Measurements from ENCODE around the gene SPCS2. TPM values are rescaled to one million over a fixed set of nuclear protein-coding genes. Genes with fewer than 3 reads are reported as not detected.

Gene SPCS2
- total RNA-seq, 2 donors from 2014 or later: 26.7 to 62.3 TPM

DNA sequence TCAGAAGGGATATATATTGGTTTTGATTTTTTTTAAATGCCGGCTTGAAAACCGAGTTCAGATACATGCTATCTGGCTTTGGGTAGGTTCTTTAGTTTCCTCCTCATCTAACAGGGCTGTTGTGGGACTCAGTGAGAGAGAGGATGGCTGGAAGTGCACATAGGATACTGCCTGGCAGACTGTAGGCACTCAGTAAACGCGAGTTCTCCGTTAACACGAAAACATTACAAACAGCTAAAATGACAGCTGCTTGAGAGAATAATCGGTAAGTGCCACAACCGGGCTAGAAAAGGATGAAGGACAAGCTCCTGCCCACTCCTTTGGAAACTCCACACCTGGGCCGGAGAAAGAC lies 544 bp upstream of the SPCS2 start:
- no peak for ATAC-seq (ENCODE audit: insufficient number of reproducible peaks, low FRiP score, low read depth)
- Histone ChIP-seq H3K4me3 (peak overlapping the region; percentile 97), H3K36me3 (peaks cover 9% of the 10 kb centered on the region), H3K27me3 (replicated peaks; ENCODE audit: insufficient read depth) (no peaks in the 10 kb centered on the region), H3K27ac (peak overlapping the region in 1 of 2 donors; percentile 59), H3K9me3 (no peaks in the 10 kb centered on the region), H3K4me1 (ENCODE audit: control insufficient read depth in 1 of 2, low read depth in 2 of 2) (peaks cover 6 to 39% of the 10 kb centered on the region in 2 donors)
- no peak for DNase-seq (ENCODE audit: low spot score)
- TF ChIP-seq, protein P1, sequence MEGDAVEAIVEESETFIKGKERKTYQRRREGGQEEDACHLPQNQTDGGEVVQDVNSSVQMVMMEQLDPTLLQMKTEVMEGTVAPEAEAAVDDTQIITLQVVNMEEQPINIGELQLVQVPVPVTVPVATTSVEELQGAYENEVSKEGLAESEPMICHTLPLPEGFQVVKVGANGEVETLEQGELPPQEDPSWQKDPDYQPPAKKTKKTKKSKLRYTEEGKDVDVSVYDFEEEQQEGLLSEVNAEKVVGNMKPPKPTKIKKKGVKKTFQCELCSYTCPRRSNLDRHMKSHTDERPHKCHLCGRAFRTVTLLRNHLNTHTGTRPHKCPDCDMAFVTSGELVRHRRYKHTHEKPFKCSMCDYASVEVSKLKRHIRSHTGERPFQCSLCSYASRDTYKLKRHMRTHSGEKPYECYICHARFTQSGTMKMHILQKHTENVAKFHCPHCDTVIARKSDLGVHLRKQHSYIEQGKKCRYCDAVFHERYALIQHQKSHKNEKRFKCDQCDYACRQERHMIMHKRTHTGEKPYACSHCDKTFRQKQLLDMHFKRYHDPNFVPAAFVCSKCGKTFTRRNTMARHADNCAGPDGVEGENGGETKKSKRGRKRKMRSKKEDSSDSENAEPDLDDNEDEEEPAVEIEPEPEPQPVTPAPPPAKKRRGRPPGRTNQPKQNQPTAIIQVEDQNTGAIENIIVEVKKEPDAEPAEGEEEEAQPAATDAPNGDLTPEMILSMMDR (IDR thresholded peaks at IDR 0.05): no peak

DNA sequence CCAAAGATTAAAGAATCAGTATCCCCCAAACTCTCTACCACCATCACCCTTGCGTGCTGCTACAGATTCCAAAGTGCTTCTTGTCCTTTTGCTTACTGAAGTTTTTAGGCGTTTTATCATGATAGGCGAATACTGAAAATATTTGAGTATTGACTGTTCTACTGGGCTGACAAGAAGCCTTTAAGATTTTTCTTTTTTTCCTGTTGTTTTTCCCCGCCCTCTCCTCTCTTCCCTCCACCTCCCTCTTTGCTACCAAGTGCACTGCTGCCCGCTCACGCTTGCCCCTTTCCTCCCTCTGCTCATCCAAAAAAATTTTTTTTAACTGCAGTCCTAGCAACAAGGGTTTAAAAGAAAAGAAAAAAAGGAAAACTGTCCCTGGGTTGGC lies 679 bp downstream of the SPCS2 start:
- Histone ChIP-seq H3K27ac (peak overlapping the region; percentile 59 to 67), H3K9me3 (no peaks in the 10 kb centered on the region), H3K4me3 (peak overlapping the region; percentile 97), H3K36me3 (peaks cover 2% of the 10 kb centered on the region), H3K4me1 (ENCODE audit: control insufficient read depth in 1 of 2, low read depth in 2 of 2) (peaks cover 6 to 39% of the 10 kb centered on the region in 2 donors), H3K27me3 (replicated peaks; ENCODE audit: insufficient read depth) (no peaks in the 10 kb centered on the region)
- ATAC-seq (ENCODE audit: insufficient number of reproducible peaks, low FRiP score, low read depth) (no peak), DNase-seq (ENCODE audit: low spot score) (no peak)
- TF ChIP-seq, protein P1 (IDR thresholded peaks at IDR 0.05): no peak

DNA sequence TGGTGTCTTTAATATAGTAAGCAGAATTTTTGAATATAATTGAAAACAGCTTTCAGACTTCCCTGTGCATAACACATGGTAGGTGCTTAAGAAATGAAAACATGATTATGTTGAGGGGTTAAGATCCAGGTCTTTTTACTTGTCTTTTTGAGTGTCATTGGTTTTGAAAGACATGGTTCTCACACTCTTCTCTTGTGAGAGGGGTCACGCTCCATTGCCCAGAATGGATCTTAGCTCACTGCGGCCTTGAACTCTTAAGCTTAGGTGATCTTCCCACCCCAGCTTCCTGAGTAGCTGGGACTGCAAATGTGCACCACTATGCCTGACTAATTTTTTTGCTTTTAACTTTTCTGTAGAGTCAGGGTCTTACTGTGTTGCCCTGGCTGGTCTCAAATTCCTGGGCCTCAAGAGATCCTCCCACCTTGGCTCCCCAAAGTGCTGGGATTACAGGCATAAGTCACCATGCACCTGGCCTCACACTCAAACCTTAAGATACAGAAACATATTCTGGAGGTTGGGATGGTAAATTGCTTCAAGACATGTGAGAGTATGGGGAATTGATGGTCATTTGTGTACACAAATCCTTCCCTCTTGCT lies 1.4 kb downstream of the SPCS2 start:
- DNase-seq (ENCODE audit: low spot score) (no peak), ATAC-seq (ENCODE audit: insufficient number of reproducible peaks, low FRiP score, low read depth) (no peak)
- TF ChIP-seq, protein P1 (IDR thresholded peaks at IDR 0.05): no peak
- peak overlapping the region; percentile 97 for H3K4me3 ChIP-seq
- H3K27me3 ChIP-seq (replicated peaks; ENCODE audit: insufficient read depth): no peaks in the 10 kb centered on the region
- H3K27ac ChIP-seq: no peak overlapping the region
- H3K4me1 ChIP-seq (ENCODE audit: control insufficient read depth in 1 of 2, low read depth in 2 of 2): peaks cover 6 to 39% of the 10 kb centered on the region in 2 donors
- peaks cover 2% of the 10 kb centered on the region for H3K36me3 ChIP-seq
- no peaks in the 10 kb centered on the region for H3K9me3 ChIP-seq

DNA sequence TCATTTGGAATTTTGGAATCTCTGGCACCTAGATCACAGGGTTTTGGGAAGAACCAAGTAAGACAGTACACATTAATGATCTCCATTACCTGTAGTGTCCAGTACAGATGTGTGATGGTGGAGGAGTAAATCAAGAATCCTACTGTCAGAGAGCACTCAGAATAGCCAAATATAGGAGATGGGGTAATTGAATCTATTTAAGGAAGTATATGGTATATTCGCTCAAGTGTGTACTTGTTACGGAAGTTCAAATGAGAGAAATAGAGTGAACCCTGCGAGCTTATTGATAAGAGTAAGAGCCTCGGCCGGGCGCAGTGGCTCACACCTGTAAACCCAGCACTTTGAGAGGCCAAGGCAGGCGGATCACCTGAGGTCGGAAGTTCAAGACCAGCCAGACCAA lies 2.2 kb downstream of the SPCS2 start:
- Histone ChIP-seq H3K36me3 (peaks cover 2% of the 10 kb centered on the region), H3K4me3 (no peak overlapping the region), H3K27me3 (replicated peaks; ENCODE audit: insufficient read depth) (no peaks in the 10 kb centered on the region), H3K4me1 (ENCODE audit: control insufficient read depth in 1 of 2, low read depth in 2 of 2) (peaks cover 7 to 36% of the 10 kb centered on the region in 2 donors), H3K27ac (no peak overlapping the region), H3K9me3 (no peaks in the 10 kb centered on the region)
- no peak for ATAC-seq (ENCODE audit: insufficient number of reproducible peaks, low FRiP score, low read depth)
- TF ChIP-seq, protein P1 (IDR thresholded peaks at IDR 0.05): no peak
- no peak for DNase-seq (ENCODE audit: low spot score)

DNA sequence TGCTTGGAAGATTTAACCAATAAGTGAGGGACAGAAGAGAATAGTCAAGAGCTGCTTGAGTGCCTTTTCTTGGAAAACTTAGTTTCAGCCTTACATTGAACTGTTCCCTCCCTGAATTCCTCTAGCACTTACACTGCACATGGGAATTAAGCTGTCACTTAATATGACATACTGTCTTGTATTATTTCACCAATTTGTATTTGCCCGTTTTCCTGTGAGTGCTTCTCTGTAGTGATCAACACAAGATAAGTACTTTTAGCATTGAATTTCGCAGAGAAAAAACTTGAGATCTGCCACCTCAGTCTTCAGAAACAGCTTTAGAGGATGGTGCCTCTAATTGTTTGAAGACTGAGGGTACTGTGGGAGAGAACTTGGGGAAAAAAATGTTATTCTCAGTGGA lies 3.7 kb downstream of the SPCS2 start:
- Histone ChIP-seq H3K36me3 (peaks cover 2% of the 10 kb centered on the region), H3K27me3 (replicated peaks; ENCODE audit: insufficient read depth) (no peaks in the 10 kb centered on the region), H3K9me3 (no peaks in the 10 kb centered on the region), H3K27ac (no peak overlapping the region), H3K4me3 (no peak overlapping the region), H3K4me1 (ENCODE audit: control insufficient read depth in 1 of 2, low read depth in 2 of 2) (peaks cover 16 to 49% of the 10 kb centered on the region in 2 donors)
- DNase-seq (ENCODE audit: low spot score) (no peak), ATAC-seq (ENCODE audit: insufficient number of reproducible peaks, low FRiP score, low read depth) (no peak)
- TF ChIP-seq, protein P1 (IDR thresholded peaks at IDR 0.05): no peak

Measured in thoracic aorta (tissue), 2 donors.